ENCODE results near the gene UBE3A.

Gene UBE3A

DNA sequence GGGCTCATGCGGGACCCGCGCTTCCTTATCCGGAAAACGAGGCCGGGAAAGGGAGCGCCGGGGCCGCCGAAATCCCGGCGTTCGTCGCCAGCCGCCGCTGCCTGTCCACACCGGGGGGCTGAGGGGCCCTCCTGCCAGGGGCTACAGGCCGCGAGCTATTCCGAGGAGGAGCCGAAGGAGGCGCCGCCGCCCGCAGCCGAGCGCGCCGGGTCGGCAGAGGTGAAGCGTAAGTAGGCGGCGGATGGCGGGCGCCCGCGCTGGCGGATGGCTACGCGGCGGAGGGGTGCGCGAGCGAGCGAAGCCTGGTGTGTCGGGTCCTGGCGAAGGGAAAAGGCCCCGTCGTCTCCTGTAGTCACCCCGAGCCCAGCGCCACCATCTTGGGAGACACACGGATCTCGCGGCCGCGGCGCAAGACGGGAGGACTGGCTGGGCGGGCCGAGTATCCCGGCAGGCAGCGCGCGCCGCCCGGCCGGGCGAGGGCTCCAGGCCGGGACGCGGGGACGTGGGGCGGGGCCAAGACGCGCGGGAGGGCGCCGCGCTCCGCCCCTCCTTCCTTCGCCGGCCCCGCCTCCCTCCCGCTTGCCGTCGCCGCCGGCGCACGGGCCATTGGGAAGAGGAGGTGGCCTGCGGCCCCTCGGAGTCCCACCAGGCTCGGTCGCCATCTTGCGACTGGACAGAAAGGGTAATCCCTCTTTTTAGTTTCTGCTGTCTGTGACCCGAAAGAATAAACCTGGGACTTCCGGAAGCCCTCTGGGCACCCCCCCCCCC, at the start of gene UBE3A:
UBE3A (minus strand) TSS at position 424 of the 768 bp plus-strand sequence. CDS start 29,917 bp downstream, outside the sequence.
- POLR2A ChIA-PET (ENCODE audit: low non-redundant PET): interaction anchor here (0.7 kb wide), 1 partner anchor 59 kb away, joined by 3 read pairs; no protein-coding TSS in a partner anchor
- TF ChIP-seq, protein P1, sequence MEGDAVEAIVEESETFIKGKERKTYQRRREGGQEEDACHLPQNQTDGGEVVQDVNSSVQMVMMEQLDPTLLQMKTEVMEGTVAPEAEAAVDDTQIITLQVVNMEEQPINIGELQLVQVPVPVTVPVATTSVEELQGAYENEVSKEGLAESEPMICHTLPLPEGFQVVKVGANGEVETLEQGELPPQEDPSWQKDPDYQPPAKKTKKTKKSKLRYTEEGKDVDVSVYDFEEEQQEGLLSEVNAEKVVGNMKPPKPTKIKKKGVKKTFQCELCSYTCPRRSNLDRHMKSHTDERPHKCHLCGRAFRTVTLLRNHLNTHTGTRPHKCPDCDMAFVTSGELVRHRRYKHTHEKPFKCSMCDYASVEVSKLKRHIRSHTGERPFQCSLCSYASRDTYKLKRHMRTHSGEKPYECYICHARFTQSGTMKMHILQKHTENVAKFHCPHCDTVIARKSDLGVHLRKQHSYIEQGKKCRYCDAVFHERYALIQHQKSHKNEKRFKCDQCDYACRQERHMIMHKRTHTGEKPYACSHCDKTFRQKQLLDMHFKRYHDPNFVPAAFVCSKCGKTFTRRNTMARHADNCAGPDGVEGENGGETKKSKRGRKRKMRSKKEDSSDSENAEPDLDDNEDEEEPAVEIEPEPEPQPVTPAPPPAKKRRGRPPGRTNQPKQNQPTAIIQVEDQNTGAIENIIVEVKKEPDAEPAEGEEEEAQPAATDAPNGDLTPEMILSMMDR (conservative IDR thresholded peaks at IDR 0.05; ENCODE audit: low read depth): peak; percentile 29; the same call in 1 of the 2 replicates
- peak within 1 kb of the TSS; percentile 92 for H3K27ac ChIP-seq
- peak; percentile 86 for DNase-seq (ENCODE audit: low spot score)
- CTCF ChIA-PET: interaction anchor here (0.7 kb wide), 2 partner anchors 21 to 1342 kb away, joined by 4 to 5 read pairs; no protein-coding TSS in a partner anchor

DNA sequence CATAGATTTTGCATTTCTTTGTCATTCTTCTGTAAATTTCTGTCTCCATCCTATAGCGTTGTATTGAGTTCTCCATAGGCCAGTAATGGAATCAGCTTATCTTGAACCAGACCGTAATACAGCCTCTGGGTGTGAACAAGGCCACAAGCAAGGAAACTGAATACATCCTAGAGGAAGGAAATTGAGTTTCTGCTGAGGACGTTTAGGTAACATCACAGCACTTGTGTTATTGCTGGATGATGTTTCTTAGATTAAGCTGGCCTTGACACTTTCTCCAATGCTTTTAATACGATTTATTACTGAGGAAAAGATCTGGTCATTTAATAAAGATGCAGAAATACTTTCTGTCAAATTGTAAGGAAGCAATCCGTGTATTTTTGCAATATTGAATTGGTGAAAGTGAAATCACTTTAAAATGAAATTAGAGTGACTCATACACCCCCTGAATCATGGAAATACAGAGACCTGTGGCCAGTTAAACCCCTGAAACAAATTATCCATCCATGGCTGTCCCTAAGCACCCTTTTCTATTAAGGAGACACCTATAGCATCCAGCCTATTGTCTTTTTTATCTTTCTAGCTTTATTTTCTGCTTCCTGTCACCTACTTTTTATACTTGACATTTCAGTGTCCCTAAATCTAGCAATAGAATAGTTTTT, 48.5 kb upstream of the UBE3A start:
- ChIA-PET CTCF (no interaction called here), POLR2A (ENCODE audit: low non-redundant PET) (no interaction called here)
- DNase-seq (ENCODE audit: low spot score): no peak
- no peak overlapping the region for H3K27ac ChIP-seq
- TF ChIP-seq, protein P1 (conservative IDR thresholded peaks at IDR 0.05; ENCODE audit: low read depth): no peak

GRCh38 chr15:25486051-25486450, 47.2 kb upstream of the UBE3A start:
- TF ChIP-seq, protein P1 (conservative IDR thresholded peaks at IDR 0.05; ENCODE audit: low read depth): no peak
- DNase-seq (ENCODE audit: low spot score): no peak
- ChIA-PET CTCF (no interaction called here), POLR2A (ENCODE audit: low non-redundant PET) (no interaction called here)
- H3K27ac ChIP-seq: no peak overlapping the region

GRCh38 chr15:25481208-25481859, 42.5 kb upstream of the UBE3A start:
- peak; percentile 27 for DNase-seq (ENCODE audit: low spot score)
- CTCF ChIA-PET: no interaction called here
- peak overlapping the region; percentile 26 for H3K27ac ChIP-seq
- POLR2A ChIA-PET (ENCODE audit: low non-redundant PET): no interaction called here
- TF ChIP-seq, protein P1 (conservative IDR thresholded peaks at IDR 0.05; ENCODE audit: low read depth): no peak

- CTCF ChIA-PET: interaction anchor here (0.6 kb wide), 1 partner anchor 520 kb away, joined by 3 read pairs; no protein-coding TSS in a partner anchor
- POLR2A ChIA-PET (ENCODE audit: low non-redundant PET): no interaction called here
- TF ChIP-seq, protein P1 (conservative IDR thresholded peaks at IDR 0.05; ENCODE audit: low read depth): no peak
- DNase-seq (ENCODE audit: low spot score): no peak
- no peak overlapping the region for H3K27ac ChIP-seq
These were observed 39.5 kb upstream of the UBE3A start for GRCh38 chr15:25478313-25478712.

DNA sequence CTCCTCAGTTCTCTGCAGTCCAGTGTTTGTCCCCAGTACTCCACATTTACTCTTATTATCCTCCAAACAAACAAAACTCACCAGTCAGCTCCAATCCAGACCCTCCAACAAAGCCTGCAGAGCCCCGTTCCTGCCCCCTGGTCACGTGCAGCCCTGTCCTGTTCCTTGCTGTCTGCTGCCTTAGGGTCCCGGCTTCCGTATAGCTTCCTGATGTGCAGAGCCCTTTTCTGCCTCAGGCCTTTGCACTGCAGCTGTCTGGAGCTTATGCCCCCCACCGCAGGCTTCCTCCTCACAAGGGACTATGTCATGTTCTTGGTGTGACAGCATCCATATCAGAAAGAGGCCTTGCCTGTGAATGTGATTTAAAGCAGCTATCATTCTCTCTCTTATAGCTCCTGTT, 39.0 kb upstream of the UBE3A start:
- TF ChIP-seq, protein P1 (conservative IDR thresholded peaks at IDR 0.05; ENCODE audit: low read depth): no peak
- ChIA-PET POLR2A (ENCODE audit: low non-redundant PET) (no interaction called here), CTCF (interaction anchor here (0.6 kb wide), 2 partner anchors 520 to 1026 kb away, joined by 3 read pairs; no protein-coding TSS in a partner anchor)
- H3K27ac ChIP-seq: no peak overlapping the region
- no peak for DNase-seq (ENCODE audit: low spot score)

All from RWPE1 (cell line).